ENCODE measurements around the gene FBXW7. TPM values are rescaled to one million over a fixed set of nuclear protein-coding genes. Genes with fewer than 3 reads are reported as not detected.
A peak's percentile ranks its signal among the peaks of the same experiment; 100 is the strongest.

Gene FBXW7
- total and polyA plus RNA-seq, 4 experiments from 2014 or later: 36.2 to 148 (median 92.9) TPM

DNA sequence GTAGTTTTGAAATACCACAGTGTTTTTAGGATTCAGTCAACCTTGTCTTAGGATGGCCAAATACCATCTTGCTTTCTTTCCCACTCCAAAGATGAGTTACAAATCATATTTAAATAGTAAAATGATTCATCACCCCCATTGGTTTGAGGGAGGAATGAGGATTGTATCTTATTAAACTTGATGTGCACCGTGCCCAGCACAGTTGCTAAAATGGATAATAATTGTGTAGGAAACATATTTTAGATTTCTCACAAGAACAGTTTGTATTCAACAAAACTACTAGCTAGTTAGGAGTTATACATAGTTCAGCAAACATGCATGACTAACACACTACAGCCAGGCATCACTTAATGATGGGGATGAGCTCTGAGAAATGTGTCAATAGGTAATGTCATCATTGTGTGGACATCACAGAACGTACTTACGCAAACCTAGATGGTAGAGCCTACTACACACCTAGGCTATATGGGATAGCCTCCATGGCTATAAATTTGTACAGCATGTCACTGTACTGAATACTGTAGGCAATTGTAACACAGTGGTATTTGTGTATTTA is 245.4 kb downstream of the FBXW7 start:
- Mint-ChIP-seq H3K27me3 (no peaks in the 10 kb centered on the region), H3K27ac (no peak overlapping the region), H3K4me1 (no peaks in the 10 kb centered on the region), H3K36me3 (no peaks in the 10 kb centered on the region), H3K9me3 (no peaks in the 10 kb centered on the region), H3K4me3 (no peak overlapping the region)
- Histone ChIP-seq H3K4me1 (ENCODE audit: insufficient read depth, low read length) (no peaks in the 10 kb centered on the region), H3K27ac (ENCODE audit: low read depth, low read length) (no peak overlapping the region), H3K27me3 (ENCODE audit: insufficient read depth, low read length) (no peaks in the 10 kb centered on the region), H3K4me3 (ENCODE audit: low read length in 2 of 2) (no peak overlapping the region), H3K9me3 (ENCODE audit: control insufficient read depth in 1 of 2, low read length in 2 of 2) (no peaks in the 10 kb centered on the region), H3K36me3 (ENCODE audit: insufficient read depth, low read length) (no peaks in the 10 kb centered on the region)
- ChIA-PET CTCF (ENCODE audit: partially characterized antibody) (no interaction called here), POLR2A (ENCODE audit: partially characterized antibody) (interaction anchor here (1.3 kb wide), 1 partner anchor 35 kb away, joined by 4 read pairs; no protein-coding TSS in a partner anchor)
- intact Hi-C loops (cut with micrococcal nuclease): no loop called here
- no peak for DNase-seq

- no peak for DNase-seq
- Mint-ChIP-seq H3K27ac (no peak overlapping the region), H3K4me1 (no peaks in the 10 kb centered on the region), H3K9me3 (peaks cover 0 to 1% (median 0%) of the 10 kb centered on the region in 8 donors), H3K36me3 (no peaks in the 10 kb centered on the region), H3K27me3 (no peaks in the 10 kb centered on the region), H3K4me3 (no peak overlapping the region)
- Histone ChIP-seq H3K27ac (ENCODE audit: low read depth, low read length) (no peak overlapping the region), H3K4me3 (ENCODE audit: low read length in 2 of 2) (no peak overlapping the region), H3K36me3 (ENCODE audit: insufficient read depth, low read length) (no peaks in the 10 kb centered on the region), H3K9me3 (ENCODE audit: control insufficient read depth in 1 of 2, low read length in 2 of 2) (no peaks in the 10 kb centered on the region), H3K27me3 (ENCODE audit: insufficient read depth, low read length) (no peaks in the 10 kb centered on the region), H3K4me1 (ENCODE audit: insufficient read depth, low read length) (no peaks in the 10 kb centered on the region)
- intact Hi-C loops (cut with micrococcal nuclease): no loop called here
- ChIA-PET CTCF (ENCODE audit: partially characterized antibody) (no interaction called here), POLR2A (ENCODE audit: partially characterized antibody) (no interaction called here)
These were observed 246.0 kb downstream of the FBXW7 start for GRCh38 chr4:152289941-152290340.

GRCh38 chr4:152289541-152289940 is 246.4 kb downstream of the FBXW7 start:
- no peaks in the 10 kb centered on the region for H3K4me1 ChIP-seq (ENCODE audit: insufficient read depth, low read length)
- intact Hi-C loops (cut with micrococcal nuclease): no loop called here
- no peaks in the 10 kb centered on the region for H3K27me3 ChIP-seq (ENCODE audit: insufficient read depth, low read length)
- no peaks in the 10 kb centered on the region for H3K27me3 Mint-ChIP-seq
- no peak overlapping the region for H3K4me3 ChIP-seq (ENCODE audit: low read length in 2 of 2)
- H3K27ac ChIP-seq (ENCODE audit: low read depth, low read length): no peak overlapping the region
- H3K36me3 Mint-ChIP-seq: no peaks in the 10 kb centered on the region
- H3K9me3 ChIP-seq (ENCODE audit: control insufficient read depth in 1 of 2, low read length in 2 of 2): no peaks in the 10 kb centered on the region
- ChIA-PET CTCF (ENCODE audit: partially characterized antibody) (interaction anchor here (1.0 to 1.4 kb wide), 2 partner anchors 10 to 11 kb away, joined by 3 read pairs; no protein-coding TSS in a partner anchor), POLR2A (ENCODE audit: partially characterized antibody) (no interaction called here)
- DNase-seq: no peak
- H3K4me3 Mint-ChIP-seq: no peak overlapping the region
- H3K36me3 ChIP-seq (ENCODE audit: insufficient read depth, low read length): no peaks in the 10 kb centered on the region
- H3K9me3 Mint-ChIP-seq: peaks cover 0 to 1% (median 0%) of the 10 kb centered on the region in 8 donors
- H3K4me1 Mint-ChIP-seq: no peaks in the 10 kb centered on the region
- H3K27ac Mint-ChIP-seq: no peak overlapping the region

DNA sequence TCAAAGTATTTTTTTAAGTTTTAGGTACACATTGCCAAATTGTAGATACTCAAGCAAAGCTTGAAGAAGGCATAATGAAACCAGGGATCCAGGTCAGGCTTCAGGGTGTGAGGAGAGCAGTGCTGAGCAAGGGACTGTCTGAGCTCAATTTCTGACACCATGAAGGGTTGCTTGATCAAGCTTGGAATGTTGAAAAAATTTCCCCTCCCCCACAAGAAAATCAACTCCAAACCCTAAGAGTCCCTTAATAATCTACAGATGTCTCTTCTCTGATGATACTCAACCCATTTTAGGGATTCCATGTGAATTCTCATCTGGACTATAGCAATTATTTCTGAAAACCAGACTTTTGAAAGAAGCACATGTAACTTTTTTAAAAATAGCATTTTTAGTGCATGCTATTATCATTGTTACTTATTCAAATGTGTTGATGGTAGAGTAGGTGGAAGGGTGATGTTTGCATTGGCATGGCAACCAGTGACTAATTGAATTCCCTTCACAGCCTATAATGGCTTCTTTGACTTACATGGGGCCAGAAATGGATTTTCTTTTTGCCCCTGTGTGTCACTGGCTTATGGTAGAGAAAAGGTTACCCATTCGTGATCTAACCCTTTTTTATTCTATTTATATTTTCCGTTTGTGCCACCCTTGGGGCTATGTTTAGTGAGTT is 252.0 kb downstream of the FBXW7 start:
- Mint-ChIP-seq H3K4me3 (no peak overlapping the region), H3K27ac (no peak overlapping the region), H3K36me3 (no peaks in the 10 kb centered on the region), H3K9me3 (peaks cover 0 to 1% (median 0%) of the 10 kb centered on the region in 8 donors), H3K4me1 (peaks cover 19 to 35% (median 26%) of the 10 kb centered on the region in 4 donors), H3K27me3 (no peaks in the 10 kb centered on the region)
- ChIA-PET CTCF (ENCODE audit: partially characterized antibody) (no interaction called here), POLR2A (ENCODE audit: partially characterized antibody) (no interaction called here)
- Histone ChIP-seq H3K27ac (ENCODE audit: low read depth, low read length) (no peak overlapping the region), H3K36me3 (ENCODE audit: insufficient read depth, low read length) (no peaks in the 10 kb centered on the region), H3K4me3 (ENCODE audit: low read length in 2 of 2) (no peak overlapping the region), H3K27me3 (ENCODE audit: insufficient read depth, low read length) (no peaks in the 10 kb centered on the region), H3K4me1 (ENCODE audit: insufficient read depth, low read length) (peaks cover 18% of the 10 kb centered on the region), H3K9me3 (ENCODE audit: control insufficient read depth in 1 of 2, low read length in 2 of 2) (no peaks in the 10 kb centered on the region)
- no peak for DNase-seq
- intact Hi-C loops (cut with micrococcal nuclease): no loop called here

DNA sequence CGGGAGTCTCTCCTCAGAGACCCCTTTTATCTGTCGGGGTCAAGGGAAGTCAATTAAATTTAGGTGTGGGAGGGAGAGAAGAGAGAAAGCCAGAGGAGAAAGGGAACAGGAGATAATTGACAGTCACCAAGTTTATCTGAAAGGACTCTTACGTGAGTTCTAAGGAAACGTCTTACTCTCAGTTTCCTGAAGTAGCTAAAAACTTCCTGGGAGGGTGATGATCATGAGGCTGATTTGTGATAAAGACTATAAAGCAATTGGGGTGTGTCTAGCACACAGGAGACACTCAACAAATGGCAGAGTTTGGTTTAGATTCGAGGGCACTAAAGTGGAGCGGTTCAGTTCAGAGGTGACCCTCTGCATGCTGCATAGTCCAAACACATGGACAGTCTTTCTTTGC is 254.1 kb downstream of the FBXW7 start:
- ChIA-PET POLR2A (ENCODE audit: partially characterized antibody) (interaction anchor here (1.4 to 2.8 kb wide), 5 partner anchors 11 to 183 kb away, joined by 3 to 8 read pairs (median 6); no protein-coding TSS in a partner anchor), CTCF (ENCODE audit: partially characterized antibody) (no interaction called here)
- H3K4me3 ChIP-seq (ENCODE audit: low read length in 2 of 2): no peak overlapping the region
- intact Hi-C loops (cut with micrococcal nuclease): no loop called here
- Mint-ChIP-seq H3K4me1 (peaks cover 19 to 35% (median 26%) of the 10 kb centered on the region in 4 donors), H3K36me3 (peaks cover 0 to 2% of the 10 kb centered on the region in 2 donors), H3K27ac (peak overlapping the region; percentile 60 to 97 (median 88)), H3K4me3 (peak overlapping the region in 7 of 8 donors; percentile 13 to 81 (median 72)), H3K9me3 (peaks cover 0 to 1% (median 0%) of the 10 kb centered on the region in 8 donors), H3K27me3 (no peaks in the 10 kb centered on the region)
- H3K4me1 ChIP-seq (ENCODE audit: insufficient read depth, low read length): peaks cover 18% of the 10 kb centered on the region
- H3K9me3 ChIP-seq (ENCODE audit: control insufficient read depth in 1 of 2, low read length in 2 of 2): no peaks in the 10 kb centered on the region
- H3K27ac ChIP-seq (ENCODE audit: low read depth, low read length): no peak overlapping the region
- H3K27me3 ChIP-seq (ENCODE audit: insufficient read depth, low read length): no peaks in the 10 kb centered on the region
- DNase-seq: peak in 3 of 5 donors; percentile 6 to 9 (median 6)
- no peaks in the 10 kb centered on the region for H3K36me3 ChIP-seq (ENCODE audit: insufficient read depth, low read length)

DNA sequence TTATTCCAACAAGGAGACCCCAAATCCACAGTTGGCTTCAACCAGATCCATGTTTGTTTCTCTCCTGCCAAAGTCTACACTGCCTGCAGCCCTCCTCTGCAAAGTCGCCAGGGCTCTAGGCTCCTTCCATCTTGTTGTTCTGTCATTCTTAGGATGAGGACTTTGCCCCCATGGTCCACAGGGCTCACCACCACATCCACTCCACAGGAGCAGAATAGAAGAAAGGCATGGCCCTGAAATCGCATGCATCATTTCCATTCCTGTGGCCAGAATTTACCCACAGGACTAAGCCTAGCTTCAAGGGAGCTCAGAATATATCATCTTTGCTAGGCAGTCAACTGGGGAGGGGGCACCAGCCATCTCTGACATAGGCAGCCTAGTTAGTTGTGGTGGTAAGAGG is 254.7 kb downstream of the FBXW7 start:
- peak overlapping the region; percentile 60 to 97 (median 88) for H3K27ac Mint-ChIP-seq
- ChIA-PET POLR2A (ENCODE audit: partially characterized antibody) (interaction anchor here (1.2 to 2.8 kb wide), 6 partner anchors 11 to 182 kb away, joined by 3 to 8 read pairs (median 6); no protein-coding TSS in a partner anchor), CTCF (ENCODE audit: partially characterized antibody) (interaction anchor here (1.3 kb wide), 1 partner anchor 479 kb away, joined by 3 read pairs; no protein-coding TSS in a partner anchor)
- DNase-seq: no peak
- Histone ChIP-seq H3K4me3 (ENCODE audit: low read length in 2 of 2) (no peak overlapping the region), H3K27me3 (ENCODE audit: insufficient read depth, low read length) (no peaks in the 10 kb centered on the region), H3K9me3 (ENCODE audit: control insufficient read depth in 1 of 2, low read length in 2 of 2) (no peaks in the 10 kb centered on the region), H3K4me1 (ENCODE audit: insufficient read depth, low read length) (peaks cover 18% of the 10 kb centered on the region), H3K36me3 (ENCODE audit: insufficient read depth, low read length) (no peaks in the 10 kb centered on the region), H3K27ac (ENCODE audit: low read depth, low read length) (no peak overlapping the region)
- no peaks in the 10 kb centered on the region for H3K27me3 Mint-ChIP-seq
- intact Hi-C loops (cut with micrococcal nuclease): no loop called here
- peaks cover 19 to 35% (median 26%) of the 10 kb centered on the region in 4 donors for H3K4me1 Mint-ChIP-seq
- peaks cover 0 to 1% (median 0%) of the 10 kb centered on the region in 8 donors for H3K9me3 Mint-ChIP-seq
- peak overlapping the region in 7 of 8 donors; percentile 13 to 81 (median 72) for H3K4me3 Mint-ChIP-seq
- H3K36me3 Mint-ChIP-seq: peaks cover 0 to 3% of the 10 kb centered on the region in 2 donors

DNA sequence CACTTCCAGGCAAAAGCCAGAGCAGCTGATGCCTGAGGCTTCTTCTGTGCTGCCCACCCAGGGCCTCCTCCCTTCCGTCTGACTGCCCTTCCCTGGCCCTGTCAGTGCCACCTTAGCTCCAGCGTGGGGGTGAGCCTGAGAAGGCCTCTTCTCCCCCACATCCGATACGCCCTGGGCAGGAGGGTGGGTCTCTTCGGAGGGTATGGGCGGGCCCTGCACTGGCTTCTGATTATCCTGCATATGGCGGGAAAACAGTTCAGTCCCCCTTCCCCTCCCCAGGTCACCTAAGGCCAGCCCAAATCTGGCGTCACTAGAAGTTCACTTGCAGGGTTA is 256.7 kb downstream of the FBXW7 start:
- no peaks in the 10 kb centered on the region for H3K27me3 Mint-ChIP-seq
- Histone ChIP-seq H3K36me3 (ENCODE audit: insufficient read depth, low read length) (no peaks in the 10 kb centered on the region), H3K27me3 (ENCODE audit: insufficient read depth, low read length) (no peaks in the 10 kb centered on the region), H3K9me3 (ENCODE audit: control insufficient read depth in 1 of 2, low read length in 2 of 2) (no peaks in the 10 kb centered on the region), H3K4me1 (ENCODE audit: insufficient read depth, low read length) (peaks cover 18% of the 10 kb centered on the region), H3K4me3 (ENCODE audit: low read length in 2 of 2) (no peak overlapping the region), H3K27ac (ENCODE audit: low read depth, low read length) (no peak overlapping the region)
- CTCF ChIA-PET (ENCODE audit: partially characterized antibody): interaction anchor here (1.2 kb wide), 1 partner anchor 10 kb away, joined by 3 read pairs; no protein-coding TSS in a partner anchor
- peaks cover 19 to 35% (median 26%) of the 10 kb centered on the region in 4 donors for H3K4me1 Mint-ChIP-seq
- H3K36me3 Mint-ChIP-seq: peaks cover 0 to 3% of the 10 kb centered on the region in 2 donors
- no peak overlapping the region for H3K4me3 Mint-ChIP-seq
- H3K27ac Mint-ChIP-seq: peak overlapping the region in 3 of 7 donors; percentile 32 to 73 (median 46)
- H3K9me3 Mint-ChIP-seq: no peaks in the 10 kb centered on the region
- DNase-seq: no peak
- intact Hi-C loops (cut with micrococcal nuclease): no loop called here
- POLR2A ChIA-PET (ENCODE audit: partially characterized antibody): interaction anchor here (1.3 kb wide), 1 partner anchor 34 kb away, joined by 3 read pairs; no protein-coding TSS in a partner anchor

All from CD4-positive, alpha-beta memory T cell (primary cell).